Subcutaneous abdominal adipose tissue (tissue), 5 donors: ENCODE measurements around the gene KLK4.
"Not testable (repeated sequence)": the region's sequence is repeated elsewhere in the genome, so short reads cannot be mapped to it uniquely, and the experiment has no call there.

Source experiments
- H3K27ac ChIP-seq: one replicate; pipeline ENCODE4 v1.7.0; 2013; ENCODE audit warnings: low read depth, mild to moderate bottlenecking, inconsistent platforms, low read length, moderate library complexity
- H3K27me3 ChIP-seq, 5 donors: one replicate each; pipeline ENCODE4 v1.7.0; 2013; ENCODE audit warnings: low read length in 5 of 5, inconsistent platforms in 1 of 5; ENCODE audit not compliant: control insufficient read depth in 5 of 5, insufficient read depth in 4 of 5
- H3K36me3 ChIP-seq, 5 donors: one replicate each; pipeline ENCODE4 v1.7.0; 2013; ENCODE audit warnings: low read length in 5 of 5; ENCODE audit not compliant: control insufficient read depth in 5 of 5, insufficient read depth in 5 of 5
- H3K4me1 ChIP-seq, 5 donors: one replicate each; pipeline ENCODE4 v1.7.0; 2013; ENCODE audit warnings: low read length in 5 of 5, mild to moderate bottlenecking in 3 of 5, moderate library complexity in 1 of 5; ENCODE audit not compliant: control insufficient read depth in 5 of 5, insufficient read depth in 5 of 5
- H3K4me3 ChIP-seq, 5 donors: one replicate each; pipeline ENCODE4 v1.7.0; 2013; ENCODE audit warnings: low read length in 5 of 5, low read depth in 1 of 5
- H3K9ac ChIP-seq, 5 donors: one replicate each; pipeline ENCODE4 v1.7.0; 2013; ENCODE audit warnings: low read length in 5 of 5, mild to moderate bottlenecking in 4 of 5, moderate library complexity in 3 of 5
- H3K9me3 ChIP-seq, 5 donors: one replicate each; pipeline ENCODE4 v1.7.0; 2013; ENCODE audit warnings: low read length in 5 of 5; ENCODE audit not compliant: control insufficient read depth in 5 of 5
- donor health status: healthy.
- donor health status: healthy.
- donor health status: healthy.
- donor health status: healthy.
- donor health status: healthy.

KLK4 gene

GRCh38 chr19:50898018-50898417 is 13.2 kb downstream of the KLK4 start:
- Histone ChIP-seq H3K36me3 (no peaks in the 10 kb centered on the region), H3K9me3 (no peaks in the 10 kb centered on the region), H3K27ac (no peak overlapping the region), H3K4me1 (no peaks in the 10 kb centered on the region), H3K9ac (no peak overlapping the region), H3K27me3 (peaks cover 0 to 19% (median 12%) of the 10 kb centered on the region in 5 donors), H3K4me3 (no peak overlapping the region)

GRCh38 chr19:50897612-50898011 is 13.6 kb downstream of the KLK4 start:
- H3K27ac ChIP-seq: no peak overlapping the region
- H3K36me3 ChIP-seq: no peaks in the 10 kb centered on the region
- no peaks in the 10 kb centered on the region for H3K4me1 ChIP-seq
- peaks cover 0 to 19% (median 14%) of the 10 kb centered on the region in 5 donors for H3K27me3 ChIP-seq
- H3K9me3 ChIP-seq: no peaks in the 10 kb centered on the region
- no peak overlapping the region for H3K4me3 ChIP-seq
- H3K9ac ChIP-seq: no peak overlapping the region

DNA sequence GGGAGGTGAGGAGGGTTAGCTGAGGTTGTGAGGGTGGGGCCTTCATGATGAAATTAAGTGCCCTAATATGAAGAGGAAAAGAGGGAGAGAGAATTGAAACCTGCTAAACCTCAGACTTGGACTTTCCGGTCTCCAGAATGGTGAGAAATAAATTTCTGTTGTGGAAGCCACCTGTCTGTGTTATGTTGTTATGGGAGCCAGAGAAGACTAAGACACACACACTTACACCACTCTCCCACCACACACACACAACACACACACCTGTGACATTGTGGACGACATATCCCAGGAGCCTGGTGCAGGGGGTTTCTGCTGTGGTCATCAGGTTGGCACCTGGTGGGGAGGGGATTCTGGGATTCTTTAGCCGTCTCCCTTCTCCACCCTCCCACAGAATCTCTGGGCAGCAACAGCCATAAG is 14.0 kb downstream of the KLK4 start:
- Histone ChIP-seq H3K27me3 (peaks cover 0 to 19% (median 14%) of the 10 kb centered on the region in 5 donors), H3K36me3 (no peaks in the 10 kb centered on the region)

GRCh38 chr19:50896591-50897190 is 14.5 kb downstream of the KLK4 start:
- Histone ChIP-seq H3K4me1 (no peaks in the 10 kb centered on the region), H3K9ac (no peak overlapping the region), H3K4me3 (no peak overlapping the region), H3K27me3 (peaks cover 0 to 19% (median 14%) of the 10 kb centered on the region in 5 donors), H3K36me3 (no peaks in the 10 kb centered on the region), H3K9me3 (no peaks in the 10 kb centered on the region), H3K27ac (no peak overlapping the region)

More for the DNA sequence above, 14.0 kb downstream of the KLK4 start:
- Histone ChIP-seq H3K4me3 (no peak overlapping the region), H3K9me3 (no peaks in the 10 kb centered on the region), H3K27ac (no peak overlapping the region), H3K9ac (no peak overlapping the region), H3K4me1 (no peaks in the 10 kb centered on the region)

GRCh38 chr19:50896089-50896590 is 15.1 kb downstream of the KLK4 start:
- H3K9me3 ChIP-seq, H3K9ac ChIP-seq, H3K4me1 ChIP-seq, H3K27ac ChIP-seq, H3K36me3 ChIP-seq, H3K4me3 ChIP-seq: not testable (repeated sequence)
- peaks cover 0 to 19% (median 12%) of the 10 kb centered on the region in 5 donors for H3K27me3 ChIP-seq

GRCh38 chr19:50894478-50895356 is 16.5 kb downstream of the KLK4 start:
- Histone ChIP-seq H3K36me3 (no peaks in the 10 kb centered on the region), H3K4me3 (no peak overlapping the region), H3K4me1 (no peaks in the 10 kb centered on the region), H3K27ac (no peak overlapping the region), H3K27me3 (peaks cover 0 to 22% (median 12%) of the 10 kb centered on the region in 5 donors), H3K9ac (no peak overlapping the region), H3K9me3 (no peaks in the 10 kb centered on the region)

DNA sequence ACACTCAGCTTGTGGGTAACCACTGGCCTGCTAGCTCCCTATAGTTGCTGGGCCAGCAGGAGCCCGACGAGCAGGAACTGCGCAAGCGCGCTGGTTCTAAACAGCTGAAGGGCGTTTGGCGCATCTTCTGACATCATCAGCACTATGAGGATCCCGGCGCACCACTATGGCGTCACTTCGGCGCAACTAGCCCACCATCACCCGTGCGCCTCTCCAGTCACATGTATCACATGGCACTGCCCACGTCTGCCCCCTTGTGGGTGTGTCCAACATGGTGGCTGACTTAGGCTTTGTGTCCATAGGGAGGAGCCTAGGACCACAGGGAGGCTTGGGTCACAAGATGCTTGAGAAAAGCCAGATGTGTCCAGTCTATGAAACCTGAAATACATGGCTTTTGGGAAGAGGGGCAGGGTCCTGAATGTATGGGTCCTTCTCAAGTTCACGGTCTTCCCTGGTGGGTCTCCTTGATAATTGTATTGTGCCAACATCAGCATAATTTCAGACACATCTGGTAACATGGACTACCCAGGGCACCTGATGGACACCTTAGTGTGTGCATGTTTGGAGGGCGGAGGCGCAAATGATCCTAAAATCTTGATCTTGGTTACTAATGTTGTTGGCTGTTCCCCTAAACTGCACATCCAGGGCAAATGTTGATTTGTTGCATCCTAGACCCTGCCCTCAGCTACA is 18.0 kb downstream of the KLK4 start:
- Histone ChIP-seq H3K9me3 (no peaks in the 10 kb centered on the region), H3K9ac (no peak overlapping the region), H3K4me3 (no peak overlapping the region), H3K4me1 (peaks cover 0 to 5% (median 0%) of the 10 kb centered on the region in 5 donors), H3K27me3 (peaks cover 0 to 22% (median 12%) of the 10 kb centered on the region in 5 donors), H3K36me3 (no peaks in the 10 kb centered on the region), H3K27ac (no peak overlapping the region)

GRCh38 chr19:50891253-50891625 is 20.0 kb downstream of the KLK4 start:
- Histone ChIP-seq H3K4me1 (peaks cover 0 to 5% (median 0%) of the 10 kb centered on the region in 5 donors), H3K9me3 (no peaks in the 10 kb centered on the region), H3K9ac (no peak overlapping the region), H3K27me3 (peaks cover 0 to 21% (median 16%) of the 10 kb centered on the region in 5 donors), H3K27ac (no peak overlapping the region), H3K36me3 (no peaks in the 10 kb centered on the region), H3K4me3 (no peak overlapping the region)

- H3K4me3 ChIP-seq: no peak overlapping the region
- no peaks in the 10 kb centered on the region for H3K36me3 ChIP-seq
- H3K27ac ChIP-seq: no peak overlapping the region
- H3K9me3 ChIP-seq: no peaks in the 10 kb centered on the region
- H3K4me1 ChIP-seq: peaks cover 0 to 5% (median 0%) of the 10 kb centered on the region in 5 donors
- peaks cover 0 to 24% (median 17%) of the 10 kb centered on the region in 5 donors for H3K27me3 ChIP-seq
- H3K9ac ChIP-seq: no peak overlapping the region
Observed at GRCh38 chr19:50890422-50891252, 20.6 kb downstream of the KLK4 start.
